Mesothelial cell of epicardium (in vitro differentiated cells): ENCODE data around the gene TSHZ2. TPM values are rescaled to one million over a fixed set of nuclear protein-coding genes. Genes with fewer than 3 reads are reported as not detected.

Experiments
- DNase-seq, 2 experiments: peaks; one replicate each; pipeline ENCODE4 v3.0.0; 2021; ENCODE audit warnings: low spot score in 2 of 2; ENCODE audit not compliant: unreplicated experiment in 2 of 2
- H3K27ac Mint-ChIP-seq: 2 replicates; pipeline ENCODE4 v1.8.0; 2021; ENCODE audit warnings: mixed read lengths
- H3K27me3 Mint-ChIP-seq: 2 replicates; pipeline ENCODE4 v1.8.0; 2021; ENCODE audit warnings: low read depth, mixed read lengths
- H3K36me3 Mint-ChIP-seq: 2 replicates; pipeline ENCODE4 v1.8.0; 2021; ENCODE audit warnings: mixed read lengths
- H3K4me1 Mint-ChIP-seq: 2 replicates; pipeline ENCODE4 v1.8.0; 2021; ENCODE audit warnings: mixed read lengths
- H3K4me3 Mint-ChIP-seq: 2 replicates; pipeline ENCODE4 v1.8.0; 2021; ENCODE audit warnings: mild to moderate bottlenecking, moderate library complexity, mixed read lengths
- H3K9me3 Mint-ChIP-seq: 2 replicates; pipeline ENCODE4 v1.8.0; 2021; ENCODE audit warnings: mixed read lengths
- total RNA-seq: library from RNA; stranded (reverse); gene quantifications from 3 replicates; pipeline ENCODE4 v1.2.1, GENCODE V29; 2021
- TF ChIP-seq, protein P1 (sequence below): fragments of 200-600 bp; sonication (generic); IDR thresholded peaks from one replicate; pipeline ENCODE4 v1.5.0; 2021; ENCODE audit warnings: antibody characterized with exemption; ENCODE audit not compliant: unreplicated experiment

Gene TSHZ2
- total RNA-seq, 1 donor from 2014 or later: 28.8 TPM

DNA sequence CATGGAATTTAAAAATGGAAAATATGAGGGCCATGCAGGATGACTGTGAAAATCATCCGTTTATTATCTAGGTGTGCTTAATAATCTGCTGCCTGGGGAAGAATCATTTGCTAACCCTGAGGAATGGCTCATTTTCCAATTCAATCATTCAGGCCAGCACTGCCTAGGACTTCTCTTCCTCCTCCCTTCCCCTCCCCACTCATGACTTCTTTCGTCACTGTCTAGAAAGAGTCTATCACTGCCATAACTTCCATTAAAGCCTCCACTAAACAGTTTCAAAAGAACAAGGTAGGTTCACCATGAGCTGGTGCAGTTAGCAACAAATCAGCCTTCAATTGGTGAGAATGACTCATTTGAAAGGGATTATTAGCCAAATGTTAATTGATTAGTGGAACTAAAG lies 43.9 kb downstream of the TSHZ2 start:
- Mint-ChIP-seq H3K36me3 (peaks cover 21% of the 10 kb centered on the region), H3K4me1 (peaks cover 4% of the 10 kb centered on the region), H3K27me3 (peaks cover 2% of the 10 kb centered on the region), H3K4me3 (no peak overlapping the region), H3K9me3 (peaks cover 5% of the 10 kb centered on the region), H3K27ac (no peak overlapping the region)
- DNase-seq: no peak
- TF ChIP-seq, protein P1, sequence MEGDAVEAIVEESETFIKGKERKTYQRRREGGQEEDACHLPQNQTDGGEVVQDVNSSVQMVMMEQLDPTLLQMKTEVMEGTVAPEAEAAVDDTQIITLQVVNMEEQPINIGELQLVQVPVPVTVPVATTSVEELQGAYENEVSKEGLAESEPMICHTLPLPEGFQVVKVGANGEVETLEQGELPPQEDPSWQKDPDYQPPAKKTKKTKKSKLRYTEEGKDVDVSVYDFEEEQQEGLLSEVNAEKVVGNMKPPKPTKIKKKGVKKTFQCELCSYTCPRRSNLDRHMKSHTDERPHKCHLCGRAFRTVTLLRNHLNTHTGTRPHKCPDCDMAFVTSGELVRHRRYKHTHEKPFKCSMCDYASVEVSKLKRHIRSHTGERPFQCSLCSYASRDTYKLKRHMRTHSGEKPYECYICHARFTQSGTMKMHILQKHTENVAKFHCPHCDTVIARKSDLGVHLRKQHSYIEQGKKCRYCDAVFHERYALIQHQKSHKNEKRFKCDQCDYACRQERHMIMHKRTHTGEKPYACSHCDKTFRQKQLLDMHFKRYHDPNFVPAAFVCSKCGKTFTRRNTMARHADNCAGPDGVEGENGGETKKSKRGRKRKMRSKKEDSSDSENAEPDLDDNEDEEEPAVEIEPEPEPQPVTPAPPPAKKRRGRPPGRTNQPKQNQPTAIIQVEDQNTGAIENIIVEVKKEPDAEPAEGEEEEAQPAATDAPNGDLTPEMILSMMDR: no peak

DNA sequence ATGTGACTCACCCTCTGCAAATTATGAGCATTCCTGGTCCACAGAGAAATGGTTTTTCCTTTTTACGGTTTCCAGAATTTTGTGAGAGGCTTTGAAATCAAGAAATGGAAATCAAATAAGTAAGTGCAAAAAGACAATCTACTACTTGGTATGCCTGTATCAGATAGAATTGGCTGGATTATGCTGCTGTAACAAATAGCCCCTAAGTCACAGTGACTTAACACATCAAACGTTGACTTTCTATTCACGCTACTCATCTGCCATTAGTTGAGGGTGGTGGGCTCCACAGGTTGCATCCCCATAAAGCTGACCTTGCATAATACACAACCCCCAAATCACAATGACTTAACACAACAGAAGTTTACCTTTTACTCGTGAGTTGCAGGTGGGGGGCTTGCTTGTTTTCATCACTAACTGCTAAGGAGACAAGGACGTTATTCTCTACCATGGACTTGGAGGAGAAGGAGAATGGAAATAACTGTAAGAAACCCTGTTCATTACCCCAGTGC lies 44.4 kb downstream of the TSHZ2 start:
- peaks cover 4% of the 10 kb centered on the region for H3K4me1 Mint-ChIP-seq
- no peak overlapping the region for H3K27ac Mint-ChIP-seq
- TF ChIP-seq, protein P1: no peak
- peaks cover 5% of the 10 kb centered on the region for H3K9me3 Mint-ChIP-seq
- H3K27me3 Mint-ChIP-seq: peaks cover 4% of the 10 kb centered on the region
- H3K36me3 Mint-ChIP-seq: peaks cover 21% of the 10 kb centered on the region
- no peak overlapping the region for H3K4me3 Mint-ChIP-seq
- no peak for DNase-seq

DNA sequence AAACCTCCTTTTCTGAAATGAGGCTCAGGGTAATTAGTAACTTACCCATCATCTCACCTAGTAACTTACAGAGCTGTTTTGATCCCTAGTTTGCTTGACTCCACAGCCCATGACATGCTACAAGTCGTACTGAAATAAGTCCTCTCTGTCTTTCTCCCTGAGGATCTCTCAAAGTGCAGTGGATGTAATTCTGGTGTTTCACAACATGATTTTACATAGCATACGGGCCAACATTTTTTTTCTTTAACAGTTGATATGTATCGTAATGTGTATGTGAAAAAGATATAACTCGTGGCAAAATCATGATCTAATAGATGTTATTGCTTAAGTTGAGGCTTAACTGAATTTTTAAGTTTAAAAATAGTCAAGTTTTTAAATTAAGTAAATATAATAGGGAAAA lies 45.0 kb downstream of the TSHZ2 start:
- TF ChIP-seq, protein P1: no peak
- H3K4me1 Mint-ChIP-seq: peaks cover 4% of the 10 kb centered on the region
- H3K27ac Mint-ChIP-seq: no peak overlapping the region
- no peak overlapping the region for H3K4me3 Mint-ChIP-seq
- H3K36me3 Mint-ChIP-seq: peaks cover 21% of the 10 kb centered on the region
- peaks cover 4% of the 10 kb centered on the region for H3K27me3 Mint-ChIP-seq
- peaks cover 5% of the 10 kb centered on the region for H3K9me3 Mint-ChIP-seq
- no peak for DNase-seq

DNA sequence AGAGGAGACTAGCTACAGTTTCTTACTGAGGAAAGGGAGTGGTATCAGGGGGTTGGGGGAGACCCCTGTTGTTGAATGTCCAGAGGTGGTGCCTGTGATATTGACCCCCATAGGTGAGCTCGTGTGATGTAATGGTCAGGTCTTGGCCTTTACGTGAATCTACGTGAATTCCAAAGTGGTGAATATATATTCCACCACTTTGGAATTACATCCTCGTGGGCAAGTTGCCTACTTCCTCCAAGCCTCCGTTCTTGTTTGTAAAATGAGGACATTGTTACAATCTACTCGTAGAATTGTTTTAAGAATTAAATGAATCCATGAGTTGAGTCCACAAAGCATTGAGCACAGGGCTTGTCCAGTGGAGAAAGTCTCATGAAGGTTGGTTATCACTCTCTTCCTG lies 47.3 kb downstream of the TSHZ2 start:
- TF ChIP-seq, protein P1: no peak
- no peak for DNase-seq
- Mint-ChIP-seq H3K4me1 (peaks cover 18% of the 10 kb centered on the region), H3K4me3 (no peak overlapping the region), H3K27ac (no peak overlapping the region), H3K9me3 (no peaks in the 10 kb centered on the region), H3K27me3 (peaks cover 4% of the 10 kb centered on the region), H3K36me3 (peaks cover 16% of the 10 kb centered on the region)

DNA sequence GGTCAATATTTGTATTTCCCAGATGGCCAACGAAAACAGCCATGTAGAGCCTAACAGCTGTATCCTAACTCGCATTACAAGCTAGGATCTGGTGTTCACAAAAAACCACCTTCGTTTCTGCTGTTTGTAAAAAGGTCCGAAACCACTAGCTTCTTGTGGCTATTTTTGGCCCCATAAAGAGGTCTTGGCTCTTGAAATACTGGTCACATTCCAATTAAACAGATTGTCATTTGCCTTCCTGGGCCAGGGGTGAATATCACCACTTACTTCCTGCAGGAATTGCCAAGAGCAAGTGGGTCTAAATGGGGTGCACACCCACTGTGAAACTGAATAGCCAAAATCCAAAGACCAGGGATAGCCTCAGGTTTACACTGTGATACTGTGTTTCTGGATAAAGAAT lies 48.2 kb downstream of the TSHZ2 start:
- H3K27me3 Mint-ChIP-seq: peaks cover 4% of the 10 kb centered on the region
- TF ChIP-seq, protein P1: no peak
- H3K36me3 Mint-ChIP-seq: peaks cover 10% of the 10 kb centered on the region
- DNase-seq: no peak
- H3K4me3 Mint-ChIP-seq: no peak overlapping the region
- no peaks in the 10 kb centered on the region for H3K9me3 Mint-ChIP-seq
- peaks cover 18% of the 10 kb centered on the region for H3K4me1 Mint-ChIP-seq
- H3K27ac Mint-ChIP-seq: no peak overlapping the region

DNA sequence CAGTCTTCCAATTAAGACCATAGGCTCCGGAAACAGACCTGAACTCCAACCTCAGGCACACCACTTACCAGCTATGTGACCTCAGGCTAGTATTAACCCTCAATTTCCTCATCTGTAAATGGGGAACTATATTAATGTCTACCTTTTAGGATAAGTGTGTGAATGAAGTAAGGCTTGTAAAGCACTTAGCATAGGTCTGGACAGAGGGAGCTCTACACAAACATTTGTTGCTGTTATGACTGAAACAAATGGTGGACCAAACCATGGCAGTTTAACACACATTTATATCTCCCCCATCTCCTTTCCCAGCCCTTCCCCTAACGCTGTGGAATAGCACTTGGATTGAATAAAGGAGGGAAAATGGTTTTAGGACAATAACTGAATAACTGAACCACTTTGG lies 48.7 kb downstream of the TSHZ2 start:
- Mint-ChIP-seq H3K36me3 (peaks cover 10% of the 10 kb centered on the region), H3K4me3 (no peak overlapping the region), H3K9me3 (no peaks in the 10 kb centered on the region), H3K27ac (no peak overlapping the region), H3K4me1 (peaks cover 18% of the 10 kb centered on the region), H3K27me3 (peaks cover 4% of the 10 kb centered on the region)
- DNase-seq: no peak
- TF ChIP-seq, protein P1: no peak
